Raji (cell line): ENCODE data around the gene KRTAP4-5.
"Not testable (repeated sequence)": the region's sequence is repeated elsewhere in the genome, so short reads cannot be mapped to it uniquely, and the experiment has no call there.

Experiments used
- POLR2A ChIP-seq: IDR thresholded peaks from 2 replicates; pipeline ENCODE4 v1.6.1; 2011; ENCODE audit warnings: low read depth, low read length, control low read depth; ENCODE audit not compliant: insufficient read depth

Gene KRTAP4-5

DNA sequence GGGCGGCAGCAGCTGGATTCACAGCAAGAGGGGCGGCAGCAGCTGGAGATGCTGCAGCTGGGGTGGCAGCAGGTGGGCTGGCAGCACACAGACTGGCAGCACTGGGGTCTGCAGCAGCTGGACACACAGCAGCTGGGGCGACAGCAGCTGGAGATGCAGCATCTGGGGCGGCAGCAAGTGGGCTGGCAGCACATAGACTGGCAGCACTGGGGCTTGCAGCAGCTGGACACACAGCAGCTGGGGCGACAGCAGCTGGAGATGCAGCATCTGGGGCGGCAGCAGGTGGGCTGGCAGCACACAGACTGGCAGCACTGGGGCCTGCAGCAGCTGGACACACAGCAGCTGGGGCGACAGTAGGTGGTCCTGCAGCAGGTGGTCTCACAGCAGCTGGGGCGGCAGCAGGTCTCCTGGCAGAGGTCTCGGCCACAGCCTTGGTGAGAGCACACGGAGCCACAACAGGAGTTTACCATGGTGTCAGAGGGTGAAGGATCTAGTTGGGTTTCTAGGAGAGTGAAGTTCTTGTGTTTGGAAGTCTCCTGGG, 31.7 kb downstream of the KRTAP4-5 start, which contains the start of gene KRTAP4-11:
KRTAP4-11 (minus strand) TSS at position 528 of the 541 bp plus-strand sequence; CDS start at position 470, 58 bp downstream.
- not testable (repeated sequence) for TF ChIP-seq POLR2A

- no peak for TF ChIP-seq POLR2A
These were observed 33.3 kb downstream of the KRTAP4-5 start for GRCh38 chr17:41116297-41116696.

DNA sequence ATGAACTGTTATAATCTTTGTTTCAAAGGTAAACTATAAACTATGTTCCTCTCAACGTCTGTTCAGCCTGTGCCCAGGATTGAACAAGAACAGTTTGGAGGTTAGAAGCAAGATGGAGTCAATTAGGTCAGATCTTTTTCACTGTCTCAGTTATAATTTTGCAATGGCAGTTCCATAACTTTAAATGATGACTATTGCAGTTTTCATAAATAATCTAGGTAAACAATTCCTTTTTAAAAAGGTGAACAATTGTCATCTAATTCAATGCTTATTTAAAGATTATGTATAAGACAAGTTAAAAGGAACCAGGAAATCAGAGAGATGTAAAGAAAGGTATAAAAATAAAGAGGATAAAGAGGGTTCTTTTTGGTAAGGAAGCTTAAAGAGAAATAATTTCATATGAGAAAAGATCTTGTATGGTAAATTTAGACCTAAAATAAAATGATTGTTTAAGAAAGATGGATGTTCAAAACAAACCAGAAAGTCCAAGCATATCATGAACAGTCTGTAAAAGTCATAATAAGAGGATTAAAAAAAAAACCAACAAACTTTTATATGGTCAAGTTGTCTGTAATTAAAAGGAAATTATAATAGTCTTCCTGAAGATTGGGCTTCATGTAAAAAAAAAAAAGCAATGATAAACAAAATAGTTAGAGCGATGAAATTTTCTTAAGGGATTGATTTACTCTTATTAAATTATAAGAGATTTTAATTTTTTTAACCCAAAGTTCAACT, 38.3 kb downstream of the KRTAP4-5 start:
- TF ChIP-seq POLR2A, result no peak

- no peak for TF ChIP-seq POLR2A
These were observed 41.6 kb downstream of the KRTAP4-5 start for GRCh38 chr17:41107941-41108450.

GRCh38 chr17:41105347-41105746, 44.3 kb downstream of the KRTAP4-5 start, which contains the start of gene KRTAP4-9:
Gene KRTAP4-9, plus strand, starts transcription at chr17:41105389. Its CDS starts 0 bp downstream, at chr17:41105389.
- TF ChIP-seq POLR2A, result not testable (repeated sequence)

DNA sequence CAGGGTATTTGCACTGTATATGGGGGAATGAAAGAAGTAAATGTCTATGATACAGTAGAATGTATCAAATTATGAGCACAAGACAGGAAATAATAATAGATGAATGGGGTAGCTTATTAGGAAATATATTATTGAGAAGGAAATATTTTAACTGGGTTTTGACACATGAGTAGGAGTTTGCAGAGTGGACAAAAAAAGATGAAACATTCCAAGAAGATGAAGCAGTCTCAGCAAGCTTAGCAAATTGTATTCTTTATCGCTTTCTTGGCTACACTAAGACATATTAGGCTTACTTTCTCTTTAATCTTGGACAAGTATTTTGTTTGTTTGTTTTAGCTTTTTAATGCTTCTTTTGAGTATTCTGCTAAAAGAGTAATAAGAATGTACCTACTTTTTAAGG, 45.7 kb downstream of the KRTAP4-5 start:
- TF ChIP-seq POLR2A, result no peak

- no peak for TF ChIP-seq POLR2A
These were observed 47.9 kb downstream of the KRTAP4-5 start, which contains the start of gene KRTAP4-16 for GRCh38 chr17:41101586-41102259. Gene KRTAP4-16, minus strand, starts transcription at chr17:41102209. Its CDS starts 0 bp downstream, at chr17:41102209.
